ENCODE data around the gene PRPF31. TPM values are rescaled to one million over a fixed set of nuclear protein-coding genes. Genes with fewer than 3 reads are reported as not detected.

PRPF31 gene
- total and polyA plus RNA-seq, 4 donors, result 34.1 to 54.1 (median 51.7) TPM

DNA sequence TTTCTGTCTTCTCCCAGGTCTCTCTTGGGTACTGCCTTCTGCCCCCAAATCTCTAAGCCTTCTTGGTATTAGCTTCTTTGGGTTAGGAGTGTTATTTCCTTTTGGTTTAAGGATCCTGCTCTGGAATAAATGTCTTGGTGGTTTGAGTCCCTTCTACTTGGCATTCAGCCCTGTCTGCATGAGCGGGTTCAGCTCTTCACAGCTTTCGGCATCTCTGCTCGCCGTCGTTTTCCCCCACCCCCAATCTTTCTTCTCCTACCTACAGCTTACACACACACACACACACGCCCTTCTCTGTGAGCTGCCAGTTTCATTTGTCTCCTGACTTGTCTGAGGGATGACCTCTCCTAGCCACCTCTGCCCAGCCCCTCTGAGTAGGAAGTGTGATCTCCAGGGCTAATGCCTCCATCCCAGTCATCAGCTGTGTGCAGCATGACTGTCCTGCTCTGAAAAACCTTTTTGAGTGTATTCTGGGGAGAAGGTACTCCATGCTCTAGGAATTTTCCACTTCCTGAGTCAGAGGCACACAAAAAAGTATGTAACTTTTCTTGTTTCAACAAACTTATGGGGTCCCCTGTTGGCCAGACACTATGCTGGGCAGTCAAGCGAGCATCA lies 26.7 kb downstream of the PRPF31 start:
- TF ChIP-seq CTCF (IDR thresholded peaks at IDR 0.05; ENCODE audit: control extremely low read depth, extremely low read depth), result no peak
- Histone ChIP-seq H3K4me1 (ENCODE audit: control insufficient read depth in 5 of 5, insufficient read depth in 5 of 5, low read length in 5 of 5) (peaks cover 0 to 22% (median 9%) of the 10 kb centered on the region in 5 donors), H3K27me3 (ENCODE audit: control insufficient read depth in 3 of 3, insufficient read depth in 3 of 3, low read length in 2 of 3) (no peaks in the 10 kb centered on the region), H3K9ac (ENCODE audit: insufficient read depth in 1 of 2, low read length in 2 of 2) (no peak overlapping the region), H3K27ac (ENCODE audit: low read depth in 1 of 2, low read length in 1 of 2) (no peak overlapping the region), H3K36me3 (ENCODE audit: control insufficient read depth in 4 of 4, insufficient read depth in 4 of 4, low read length in 4 of 4) (peaks cover 11 to 61% (median 45%) of the 10 kb centered on the region in 4 donors), H3K4me3 (no peak overlapping the region), H3K9me3 (ENCODE audit: control insufficient read depth in 4 of 4, insufficient read depth in 3 of 4, low read length in 3 of 4) (no peaks in the 10 kb centered on the region)
- WGBS, 2 donors, result 85 to 88% methylated on average over 7 of the region's 7 CpGs
- DNase-seq, result no peak
- ATAC-seq (ENCODE audit: insufficient read depth, low FRiP score), result no peak

DNA sequence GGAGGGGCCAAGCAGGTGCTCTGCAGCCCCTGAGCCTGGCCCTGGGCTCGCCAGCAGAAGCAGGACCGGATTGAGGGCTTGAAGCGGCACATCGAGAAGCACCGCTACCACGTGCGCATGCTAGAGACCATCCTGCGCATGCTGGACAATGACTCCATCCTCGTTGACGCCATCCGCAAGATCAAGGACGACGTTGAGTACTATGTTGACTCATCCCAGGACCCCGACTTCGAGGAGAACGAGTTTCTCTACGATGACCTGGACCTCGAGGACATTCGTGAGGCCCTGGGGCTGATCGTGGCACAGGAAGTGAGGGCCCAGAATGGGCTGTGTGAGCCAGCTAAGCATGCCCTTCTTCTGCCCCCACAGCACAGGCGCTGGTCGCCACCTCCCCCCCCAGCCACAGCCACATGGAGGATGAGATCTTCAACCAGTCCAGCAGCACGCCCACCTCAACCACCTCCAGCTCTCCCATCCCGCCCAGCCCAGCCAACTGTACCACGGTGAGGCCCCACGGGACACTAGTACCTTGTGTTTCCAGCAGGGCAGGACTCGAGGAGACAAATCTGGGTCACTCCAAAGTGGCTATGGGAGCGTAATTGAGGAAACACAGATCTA lies 30.1 kb downstream of the PRPF31 start:
- no peak for TF ChIP-seq CTCF (IDR thresholded peaks at IDR 0.05; ENCODE audit: control extremely low read depth, extremely low read depth)
- H3K36me3 ChIP-seq (ENCODE audit: control insufficient read depth in 4 of 4, insufficient read depth in 4 of 4, low read length in 4 of 4), result peaks cover 16 to 83% (median 52%) of the 10 kb centered on the region in 4 donors
- ATAC-seq (ENCODE audit: insufficient read depth, low FRiP score) (no peak), DNase-seq (no peak)
- no peaks in the 10 kb centered on the region for H3K9me3 ChIP-seq (ENCODE audit: control insufficient read depth in 4 of 4, insufficient read depth in 3 of 4, low read length in 3 of 4)
- no peaks in the 10 kb centered on the region for H3K27me3 ChIP-seq (ENCODE audit: control insufficient read depth in 3 of 3, insufficient read depth in 3 of 3, low read length in 2 of 3)
- peaks cover 0 to 1% (median 0%) of the 10 kb centered on the region in 5 donors for H3K4me1 ChIP-seq (ENCODE audit: control insufficient read depth in 5 of 5, insufficient read depth in 5 of 5, low read length in 5 of 5)
- 92 to 95% methylated on average over 28 of the region's 28 CpGs for WGBS, 2 donors
- H3K9ac ChIP-seq (ENCODE audit: insufficient read depth in 1 of 2, low read length in 2 of 2), result no peak overlapping the region
- no peak overlapping the region for H3K4me3 ChIP-seq
- no peak overlapping the region for H3K27ac ChIP-seq (ENCODE audit: low read depth in 1 of 2, low read length in 1 of 2)

- 74 to 100% methylated on average over 3 of the region's 3 CpGs for WGBS, 2 donors
- DNase-seq (no peak), ATAC-seq (ENCODE audit: insufficient read depth, low FRiP score) (no peak)
- no peaks in the 10 kb centered on the region for H3K27me3 ChIP-seq (ENCODE audit: control insufficient read depth in 3 of 3, insufficient read depth in 3 of 3, low read length in 2 of 3)
- TF ChIP-seq CTCF (IDR thresholded peaks at IDR 0.05; ENCODE audit: control extremely low read depth, extremely low read depth), result no peak
- no peaks in the 10 kb centered on the region for H3K4me1 ChIP-seq (ENCODE audit: control insufficient read depth in 5 of 5, insufficient read depth in 5 of 5, low read length in 5 of 5)
- H3K9me3 ChIP-seq (ENCODE audit: control insufficient read depth in 4 of 4, insufficient read depth in 3 of 4, low read length in 3 of 4), result no peaks in the 10 kb centered on the region
- peaks cover 16 to 94% (median 63%) of the 10 kb centered on the region in 4 donors for H3K36me3 ChIP-seq (ENCODE audit: control insufficient read depth in 4 of 4, insufficient read depth in 4 of 4, low read length in 4 of 4)
- no peak overlapping the region for H3K4me3 ChIP-seq
- no peak overlapping the region for H3K27ac ChIP-seq (ENCODE audit: low read depth in 1 of 2, low read length in 1 of 2)
- H3K9ac ChIP-seq (ENCODE audit: insufficient read depth in 1 of 2, low read length in 2 of 2), result no peak overlapping the region
These were observed 32.1 kb downstream of the PRPF31 start for GRCh38 chr19:54147676-54148075.
